Upper lobe of left lung (tissue), 6 donors: ENCODE results near the gene RYR1. TPM values are rescaled to one million over a fixed set of nuclear protein-coding genes. Genes with fewer than 3 reads are reported as not detected.

Experiments
- ATAC-seq, 2 donors: fragments of 200-7000 bp; cut with Tn5 transposase; one replicate each; pipeline ENCODE4 v1.9.1; 2022; ENCODE audit warnings: mild to moderate bottlenecking in 2 of 2, moderate library complexity in 2 of 2; ENCODE audit not compliant: low FRiP score in 2 of 2
- DNase-seq, 2 donors: peaks; one replicate each; pipeline ENCODE4 v3.0.0-alpha.2; 2019 to 2020
- H3K27ac ChIP-seq, 4 donors: fragments of 200-600 bp; sonication (generic); one replicate each; pipeline ENCODE4 v1.5.1; 2016 to 2019
- H3K27me3 ChIP-seq, 4 donors: fragments of 200-600 bp; sonication (generic); one replicate each; pipeline ENCODE4 v1.5.1; 2017 to 2019
- H3K36me3 ChIP-seq, 4 donors: fragments of 200-600 bp; sonication (generic); one replicate each; pipeline ENCODE4 v1.5.1; 2016 to 2019
- H3K4me1 ChIP-seq, 4 donors: fragments of 200-600 bp; sonication (generic); one replicate each; pipeline ENCODE4 v1.5.1; 2018 to 2019
- H3K4me3 ChIP-seq, 4 donors: fragments of 200-600 bp; sonication (generic); one replicate each; pipeline ENCODE4 v1.5.1; 2017 to 2019; ENCODE audit warnings: mild to moderate bottlenecking in 2 of 4, moderate library complexity in 1 of 4
- H3K9me3 ChIP-seq, 4 donors: fragments of 200-600 bp; sonication (generic); one replicate each; pipeline ENCODE4 v1.5.1; 2018 to 2019
- EP300 ChIP-seq, 4 donors: sonication (generic); formaldehyde crosslinking; IDR thresholded peaks; one replicate each; pipeline ENCODE4 v1.5.1; 2017; ENCODE audit warnings: antibody characterized with exemption in 4 of 4, control low read depth in 2 of 4
- POLR2A ChIP-seq, 4 donors: fragments of 450-650 bp; IDR thresholded peaks; one replicate each; pipeline ENCODE4 v1.5.1; 2016 to 2017; ENCODE audit warnings: antibody characterized with exemption in 4 of 4, mild to moderate bottlenecking in 2 of 4
- POLR2AphosphoS5 ChIP-seq, 2 donors: sonication (generic); formaldehyde crosslinking; IDR thresholded peaks; one replicate each; pipeline ENCODE4 v1.5.1; 2017; ENCODE audit warnings: antibody characterized with exemption in 2 of 2
- WGBS, 2 donors: methylation state at CpG; one replicate each; pipeline ENCODE4 v1.1.5; 2017 to 2018; 5-methylcytosine and 5-hydroxymethylcytosine counted together
- total RNA-seq, 6 donors: library from RNA; depleted of rRNA in 4 of 6; stranded (reverse); fragments of >200 nt in 4 of 6; gene quantifications; one replicate each; pipeline versions ENCODE4 v1.1.0 to v1.2.1, GENCODE V29; 2016 to 2021
- TF ChIP-seq, protein P1 (sequence below), 6 experiments: fragments of 450-650 bp in 4 of 6; fragments of 200-600 bp in 2 of 6; sonication (generic) in 2 of 6; IDR thresholded peaks; one replicate each; pipeline ENCODE4 v1.5.1; 2016 to 2019; ENCODE audit warnings: antibody characterized with exemption in 6 of 6
- donor health status: DM: no; HTN: no; CAD: no; lungs with moderate emphysema.
- donor health status: DM: no; HTN: yes; CAD: no; lungs with severe emphysema.

The RYR1 gene
- total RNA-seq, 6 donors from 2014 or later = 1.1 to 22.0 (median 5.5) TPM

- 93 to 94% methylated on average over 11 to 16 of the region's 16 CpGs for WGBS, 2 donors
- Histone ChIP-seq H3K9me3 (no peaks in the 10 kb centered on the region), H3K36me3 (peaks cover 6 to 58% (median 45%) of the 10 kb centered on the region in 4 donors), H3K27me3 (no peaks in the 10 kb centered on the region), H3K4me3 (no peak overlapping the region), H3K27ac (peak overlapping the region in 2 of 4 donors; percentile 49 to 65), H3K4me1 (peaks cover 20 to 37% (median 29%) of the 10 kb centered on the region in 4 donors)
- ATAC-seq (no peak), DNase-seq (no peak)
- TF ChIP-seq EP300 (IDR thresholded peaks at IDR 0.05) (no peak), POLR2A (IDR thresholded peaks at IDR 0.05) (no peak), POLR2AphosphoS5 (IDR thresholded peaks at IDR 0.05) (no peak)
- TF ChIP-seq, protein P1, sequence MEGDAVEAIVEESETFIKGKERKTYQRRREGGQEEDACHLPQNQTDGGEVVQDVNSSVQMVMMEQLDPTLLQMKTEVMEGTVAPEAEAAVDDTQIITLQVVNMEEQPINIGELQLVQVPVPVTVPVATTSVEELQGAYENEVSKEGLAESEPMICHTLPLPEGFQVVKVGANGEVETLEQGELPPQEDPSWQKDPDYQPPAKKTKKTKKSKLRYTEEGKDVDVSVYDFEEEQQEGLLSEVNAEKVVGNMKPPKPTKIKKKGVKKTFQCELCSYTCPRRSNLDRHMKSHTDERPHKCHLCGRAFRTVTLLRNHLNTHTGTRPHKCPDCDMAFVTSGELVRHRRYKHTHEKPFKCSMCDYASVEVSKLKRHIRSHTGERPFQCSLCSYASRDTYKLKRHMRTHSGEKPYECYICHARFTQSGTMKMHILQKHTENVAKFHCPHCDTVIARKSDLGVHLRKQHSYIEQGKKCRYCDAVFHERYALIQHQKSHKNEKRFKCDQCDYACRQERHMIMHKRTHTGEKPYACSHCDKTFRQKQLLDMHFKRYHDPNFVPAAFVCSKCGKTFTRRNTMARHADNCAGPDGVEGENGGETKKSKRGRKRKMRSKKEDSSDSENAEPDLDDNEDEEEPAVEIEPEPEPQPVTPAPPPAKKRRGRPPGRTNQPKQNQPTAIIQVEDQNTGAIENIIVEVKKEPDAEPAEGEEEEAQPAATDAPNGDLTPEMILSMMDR (IDR thresholded peaks at IDR 0.05) = no peak
These were observed 199.2 kb downstream of the RYR1 start for GRCh38 chr19:38632476-38633213.

DNA sequence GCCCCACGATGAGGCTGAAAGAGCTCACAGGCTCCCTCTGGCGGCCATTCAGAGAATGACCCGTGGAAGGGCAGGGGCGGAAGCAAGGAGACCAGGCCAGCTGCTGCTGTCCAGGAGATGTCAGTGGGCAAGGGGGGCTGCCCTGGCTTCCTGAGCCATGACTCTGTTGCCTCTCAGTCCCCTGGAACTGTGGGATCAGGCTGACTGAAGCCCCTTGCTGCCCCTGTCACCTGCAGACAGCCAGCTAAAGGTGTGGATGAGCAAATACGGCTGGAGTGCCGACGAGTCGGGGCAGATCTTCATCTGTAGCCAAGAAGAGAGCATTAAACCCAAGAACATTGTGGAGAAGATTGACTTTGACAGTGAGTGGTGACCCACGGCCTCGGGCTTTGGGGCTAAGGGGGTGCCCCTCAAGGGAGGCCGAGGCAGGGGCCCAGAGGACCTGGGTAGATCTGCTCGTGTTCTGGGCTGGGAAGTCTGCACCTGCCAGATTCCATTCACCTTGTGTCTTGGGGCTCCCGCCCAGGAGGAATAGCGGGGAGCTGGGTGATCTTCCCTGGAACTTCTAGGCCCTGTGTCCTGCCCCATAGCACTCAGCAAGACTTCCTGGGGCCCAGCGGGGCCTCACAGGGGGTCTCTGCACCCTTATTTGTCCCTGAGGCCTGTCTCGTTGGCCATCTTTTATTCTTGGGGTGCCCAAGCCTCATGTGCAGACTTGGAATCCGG lies 201.4 kb downstream of the RYR1 start:
- WGBS, 2 donors = 45 to 64% methylated on average over 11 to 17 of the region's 17 CpGs
- no peak for TF ChIP-seq POLR2AphosphoS5 (IDR thresholded peaks at IDR 0.05)
- TF ChIP-seq, protein P1 (IDR thresholded peaks at IDR 0.05) = peak; percentile 89 to 99 (median 94)
- no peak for TF ChIP-seq POLR2A (IDR thresholded peaks at IDR 0.05)
- no peak for TF ChIP-seq EP300 (IDR thresholded peaks at IDR 0.05)
- peak; percentile 69 to 87 for ATAC-seq
- H3K27me3 ChIP-seq = no peaks in the 10 kb centered on the region
- peaks cover 20 to 40% (median 30%) of the 10 kb centered on the region in 4 donors for H3K4me1 ChIP-seq
- H3K27ac ChIP-seq = peak overlapping the region in 2 of 4 donors; percentile 57 to 72
- H3K36me3 ChIP-seq = peaks cover 3 to 41% (median 30%) of the 10 kb centered on the region in 4 donors
- DNase-seq = peak in 1 of 2 donors; percentile 79
- no peak overlapping the region for H3K4me3 ChIP-seq
- H3K9me3 ChIP-seq = no peaks in the 10 kb centered on the region

GRCh38 chr19:38635483-38636399 lies 202.2 kb downstream of the RYR1 start:
- H3K9me3 ChIP-seq = no peaks in the 10 kb centered on the region
- no peaks in the 10 kb centered on the region for H3K27me3 ChIP-seq
- H3K27ac ChIP-seq = peak overlapping the region in 3 of 4 donors; percentile 31 to 72 (median 50)
- TF ChIP-seq, protein P1 (IDR thresholded peaks at IDR 0.05) = no peak
- TF ChIP-seq POLR2AphosphoS5 (IDR thresholded peaks at IDR 0.05) = no peak
- no peak for TF ChIP-seq EP300 (IDR thresholded peaks at IDR 0.05)
- no peak for TF ChIP-seq POLR2A (IDR thresholded peaks at IDR 0.05)
- DNase-seq (no peak), ATAC-seq (no peak)
- 83 to 86% methylated on average over 15 to 17 of the region's 17 CpGs for WGBS, 2 donors
- H3K36me3 ChIP-seq = peaks cover 3 to 33% (median 26%) of the 10 kb centered on the region in 4 donors
- peaks cover 20 to 48% (median 32%) of the 10 kb centered on the region in 4 donors for H3K4me1 ChIP-seq
- H3K4me3 ChIP-seq = no peak overlapping the region

Other genes with a start within 250 kb of the RYR1 start
- gene DPF1, start 209.5 kb upstream of the RYR1 start, total RNA-seq = under 1 TPM in 2 of 6 donors, not detected in 4; 0.40 to 0.46 TPM
- 100 to 1,000 TPM in 3 of 6 donors, 10 to 100 TPM in 3; 71.2 to 236 (median 96.2) TPM for gene PPP1R14A, start 177.3 kb upstream of the RYR1 start, total RNA-seq
- gene SPINT2, start 169.1 kb upstream of the RYR1 start, total RNA-seq = 100 to 1,000 TPM; 192 to 583 (median 317) TPM
- 100 to 1,000 TPM in 4 of 6 donors, 10 to 100 TPM in 2; 65.0 to 251 (median 144) TPM for gene C19orf33, start 129.4 kb upstream of the RYR1 start, total RNA-seq
- 10 to 100 TPM; 15.3 to 45.8 (median 29.8) TPM for gene YIF1B, start 117.7 kb upstream of the RYR1 start, total RNA-seq
- 10 to 100 TPM in 4 of 6 donors, 1 to 10 TPM in 2; 6.8 to 22.0 (median 12.0) TPM for gene KCNK6, start 113.8 kb upstream of the RYR1 start, total RNA-seq
- gene CATSPERG, start 97.9 kb upstream of the RYR1 start, total RNA-seq = 10 to 100 TPM in 3 of 6 donors, 1 to 10 TPM in 3; 4.4 to 48.2 (median 10.5) TPM
- 100 to 1,000 TPM in 4 of 6 donors, 10 to 100 TPM in 2; 66.0 to 213 (median 121) TPM for gene PSMD8, start 59.1 kb upstream of the RYR1 start, total RNA-seq
- gene GGN, start 45.7 kb upstream of the RYR1 start, total RNA-seq = 1 to 10 TPM in 3 of 6 donors, under 1 TPM in 3; 0.44 to 8.4 (median 0.95) TPM
- gene SPRED3, start 45.0 kb upstream of the RYR1 start, total RNA-seq = 1 to 10 TPM in 3 of 6 donors, under 1 TPM in 3; 0.11 to 2.1 (median 0.85) TPM
- 10 to 100 TPM; 16.0 to 75.4 (median 24.2) TPM for gene FAM98C, start 30.6 kb upstream of the RYR1 start, total RNA-seq
- gene RASGRP4, start 7.5 kb upstream of the RYR1 start, total RNA-seq = 10 to 100 TPM in 4 of 6 donors, 1 to 10 TPM in 2; 4.4 to 17.5 (median 12.6) TPM
- 10 to 100 TPM in 3 of 6 donors, 1 to 10 TPM in 3; 6.2 to 28.3 (median 9.9) TPM for gene MAP4K1, start 184.3 kb downstream of the RYR1 start, total RNA-seq
- 100 to 1,000 TPM; 142 to 404 (median 242) TPM for gene EIF3K, start 185.5 kb downstream of the RYR1 start, total RNA-seq
- gene ACTN4, start 214.0 kb downstream of the RYR1 start, total RNA-seq = 100 to 1,000 TPM; 162 to 636 (median 512) TPM